Vagina (tissue), 2 donors: Measurements from ENCODE around the gene SLF2.

Experiments used
- POLR2A ChIP-seq, 2 donors: fragments of 450-650 bp; IDR thresholded peaks; one replicate each; pipeline ENCODE4 v1.6.1; 2017; ENCODE audit warnings: antibody characterized with exemption in 2 of 2, mild to moderate bottlenecking in 2 of 2, moderate library complexity in 2 of 2
- TF ChIP-seq, protein P1 (sequence below), 3 experiments: fragments of 450-650 bp in 2 of 3; fragments of 200-600 bp in 1 of 3; sonication (generic) in 1 of 3; IDR thresholded peaks; one replicate each; pipeline ENCODE4 v1.5.1; 2017 to 2019; ENCODE audit warnings: antibody characterized with exemption in 3 of 3, mild to moderate bottlenecking in 2 of 3, moderate library complexity in 2 of 3

DNA sequence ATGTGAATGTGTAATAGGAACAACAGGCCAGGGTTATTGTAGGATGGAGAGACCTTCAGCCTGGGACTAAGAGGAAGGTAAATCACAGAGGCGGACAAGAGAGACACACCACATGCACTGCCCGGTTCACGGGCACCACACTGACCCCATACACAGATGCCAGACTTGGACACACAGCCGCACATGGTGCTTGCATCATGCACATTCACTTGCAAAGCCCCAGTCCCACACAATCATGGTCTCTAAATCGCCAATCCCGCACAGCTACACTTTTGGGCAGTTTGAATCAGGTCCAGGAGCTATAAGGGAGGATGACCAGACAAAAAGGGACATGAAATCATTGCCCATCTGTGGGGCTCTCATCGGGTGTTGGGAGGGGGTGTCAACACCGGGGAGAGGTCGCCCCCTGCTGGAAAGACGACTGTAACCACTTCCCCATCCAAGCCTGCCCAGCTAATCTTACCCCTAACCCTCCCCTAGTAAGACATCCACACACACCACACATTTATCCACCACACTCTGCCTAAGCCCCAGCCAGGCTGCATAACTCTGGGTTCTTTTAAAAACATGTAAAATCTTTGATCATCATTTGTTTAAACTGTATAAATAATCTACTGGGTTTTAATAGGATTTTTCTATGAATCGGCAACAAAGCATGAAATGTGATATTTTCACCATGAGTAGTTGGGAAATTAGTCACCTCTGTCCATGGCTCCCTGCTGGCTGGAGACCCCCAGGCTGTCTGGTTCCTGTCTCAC lies 40.5 kb upstream of the SLF2 start:
- TF ChIP-seq, protein P1, sequence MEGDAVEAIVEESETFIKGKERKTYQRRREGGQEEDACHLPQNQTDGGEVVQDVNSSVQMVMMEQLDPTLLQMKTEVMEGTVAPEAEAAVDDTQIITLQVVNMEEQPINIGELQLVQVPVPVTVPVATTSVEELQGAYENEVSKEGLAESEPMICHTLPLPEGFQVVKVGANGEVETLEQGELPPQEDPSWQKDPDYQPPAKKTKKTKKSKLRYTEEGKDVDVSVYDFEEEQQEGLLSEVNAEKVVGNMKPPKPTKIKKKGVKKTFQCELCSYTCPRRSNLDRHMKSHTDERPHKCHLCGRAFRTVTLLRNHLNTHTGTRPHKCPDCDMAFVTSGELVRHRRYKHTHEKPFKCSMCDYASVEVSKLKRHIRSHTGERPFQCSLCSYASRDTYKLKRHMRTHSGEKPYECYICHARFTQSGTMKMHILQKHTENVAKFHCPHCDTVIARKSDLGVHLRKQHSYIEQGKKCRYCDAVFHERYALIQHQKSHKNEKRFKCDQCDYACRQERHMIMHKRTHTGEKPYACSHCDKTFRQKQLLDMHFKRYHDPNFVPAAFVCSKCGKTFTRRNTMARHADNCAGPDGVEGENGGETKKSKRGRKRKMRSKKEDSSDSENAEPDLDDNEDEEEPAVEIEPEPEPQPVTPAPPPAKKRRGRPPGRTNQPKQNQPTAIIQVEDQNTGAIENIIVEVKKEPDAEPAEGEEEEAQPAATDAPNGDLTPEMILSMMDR (IDR thresholded peaks at IDR 0.05), result no peak
- TF ChIP-seq POLR2A (IDR thresholded peaks at IDR 0.05), result no peak
